KG1 (cell line): ENCODE measurements around the gene F2RL3.
"Not testable (repeated sequence)": the region's sequence is repeated elsewhere in the genome, so short reads cannot be mapped to it uniquely, and the experiment has no call there.

Experiments
- DNase-seq: peaks from one replicate; lab custom pipeline; 2025; lab: John Stamatoyannopoulos, UW

Gene F2RL3

GRCh38 chr19:16874978-16875299 lies 13.9 kb upstream of the F2RL3 start:
- DNase-seq = not testable (repeated sequence)

- no peak for DNase-seq
Measured at GRCh38 chr19:16875584-16876555, 12.9 kb upstream of the F2RL3 start.

- DNase-seq = no peak
Measured at GRCh38 chr19:16876904-16877361, 11.9 kb upstream of the F2RL3 start.

- DNase-seq = no peak
Measured at GRCh38 chr19:16877581-16877980, 11.2 kb upstream of the F2RL3 start.

- no peak for DNase-seq
Measured at GRCh38 chr19:16878181-16878965, 10.4 kb upstream of the F2RL3 start.

GRCh38 chr19:16880884-16881554 lies 7.8 kb upstream of the F2RL3 start:
- no peak for DNase-seq

GRCh38 chr19:16882146-16882545 lies 6.7 kb upstream of the F2RL3 start:
- no peak for DNase-seq

- no peak for DNase-seq
Measured at GRCh38 chr19:16883522-16883921, 5.3 kb upstream of the F2RL3 start.

GRCh38 chr19:16885166-16885565 lies 3.6 kb upstream of the F2RL3 start:
- no peak for DNase-seq

GRCh38 chr19:16886305-16886880 lies 2.4 kb upstream of the F2RL3 start:
- DNase-seq = no peak

- no peak for DNase-seq
Measured at GRCh38 chr19:16887353-16888265, 1.2 kb upstream of the F2RL3 start.

GRCh38 chr19:16889366-16889882 lies 625 bp downstream of the F2RL3 start:
- DNase-seq = no peak

GRCh38 chr19:16889883-16890460 lies 1.2 kb downstream of the F2RL3 start:
- DNase-seq = no peak

- no peak for DNase-seq
Measured at GRCh38 chr19:16890461-16891184, 1.8 kb downstream of the F2RL3 start.

- DNase-seq = no peak
Measured at GRCh38 chr19:16891696-16892382, 3.0 kb downstream of the F2RL3 start.

GRCh38 chr19:16892436-16892835 lies 3.6 kb downstream of the F2RL3 start:
- DNase-seq = no peak

- DNase-seq = no peak
Measured at GRCh38 chr19:16892868-16893685, 4.3 kb downstream of the F2RL3 start.

GRCh38 chr19:16893686-16893989 lies 4.8 kb downstream of the F2RL3 start:
- DNase-seq = no peak
